Endothelial cell (in vitro differentiated cells): ENCODE results near the gene METAP1D. TPM values are rescaled to one million over a fixed set of nuclear protein-coding genes. Genes with fewer than 3 reads are reported as not detected.

Experiments used
- DNase-seq: peaks from one replicate; pipeline ENCODE4 v3.0.0; 2021; ENCODE audit warnings: low spot score
- H3K27ac Mint-ChIP-seq: one replicate; pipeline ENCODE4 v1.8.0; 2021; ENCODE audit warnings: mixed read lengths, inconsistent platforms; ENCODE audit not compliant: unreplicated experiment
- H3K27me3 Mint-ChIP-seq: one replicate; pipeline ENCODE4 v1.8.0; 2021; ENCODE audit warnings: mild to moderate bottlenecking, moderate library complexity, mixed read lengths, inconsistent platforms; ENCODE audit not compliant: unreplicated experiment
- H3K36me3 Mint-ChIP-seq: one replicate; pipeline ENCODE4 v1.8.0; 2021; ENCODE audit warnings: mild to moderate bottlenecking, low read depth, mixed read lengths, inconsistent platforms; ENCODE audit not compliant: unreplicated experiment
- H3K4me1 Mint-ChIP-seq: one replicate; pipeline ENCODE4 v1.8.0; 2021; ENCODE audit warnings: mild to moderate bottlenecking, mixed read lengths, inconsistent platforms; ENCODE audit not compliant: unreplicated experiment
- H3K4me3 Mint-ChIP-seq: one replicate; pipeline ENCODE4 v1.8.0; 2021; ENCODE audit warnings: mild to moderate bottlenecking, mixed read lengths, inconsistent platforms; ENCODE audit not compliant: unreplicated experiment
- H3K9me3 Mint-ChIP-seq: one replicate; pipeline ENCODE4 v1.8.0; 2021; ENCODE audit warnings: mixed read lengths, inconsistent platforms; ENCODE audit not compliant: unreplicated experiment
- total RNA-seq: library from RNA; stranded (reverse); fragmentation: NEBNext Ultra II Directional; extraction: Animal tissue kit (Norgen Biotek cat#: 25700); gene quantifications from one replicate; pipeline ENCODE4 v1.2.1, GENCODE V29; 2021; ENCODE audit not compliant: unreplicated experiment
- TF ChIP-seq, protein P1 (sequence below): fragments of 200-600 bp; sonication (generic); IDR thresholded peaks from one replicate; pipeline ENCODE4 v1.5.0; 2021; ENCODE audit warnings: antibody characterized with exemption; ENCODE audit not compliant: unreplicated experiment

Gene METAP1D
- total RNA-seq, 1 donor from 2014 or later: 3.6 TPM

DNA sequence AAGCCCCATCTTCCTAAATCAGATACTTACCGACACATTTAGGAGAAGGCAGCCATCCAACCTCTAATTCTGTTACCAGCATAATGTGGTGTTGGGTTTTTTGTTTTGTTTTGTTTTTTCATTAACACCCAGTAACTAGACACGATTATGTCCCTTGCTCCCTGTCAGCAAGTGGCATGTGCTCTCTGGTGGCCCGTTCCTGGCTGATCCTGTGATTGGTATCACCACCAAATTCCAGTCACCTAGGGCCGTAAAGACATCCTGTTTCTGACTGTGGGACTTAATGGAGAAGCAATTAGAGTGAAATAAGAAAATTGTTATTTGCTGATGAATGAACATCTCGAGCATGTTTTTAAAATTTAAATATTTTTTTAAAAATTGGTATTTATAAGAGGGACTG lies 79.7 kb downstream of the METAP1D start:
- H3K27me3 Mint-ChIP-seq: peaks cover 28% of the 10 kb centered on the region
- no peaks in the 10 kb centered on the region for H3K36me3 Mint-ChIP-seq
- peaks cover 16% of the 10 kb centered on the region for H3K4me1 Mint-ChIP-seq
- no peak overlapping the region for H3K27ac Mint-ChIP-seq
- H3K4me3 Mint-ChIP-seq: no peak overlapping the region
- TF ChIP-seq, protein P1, sequence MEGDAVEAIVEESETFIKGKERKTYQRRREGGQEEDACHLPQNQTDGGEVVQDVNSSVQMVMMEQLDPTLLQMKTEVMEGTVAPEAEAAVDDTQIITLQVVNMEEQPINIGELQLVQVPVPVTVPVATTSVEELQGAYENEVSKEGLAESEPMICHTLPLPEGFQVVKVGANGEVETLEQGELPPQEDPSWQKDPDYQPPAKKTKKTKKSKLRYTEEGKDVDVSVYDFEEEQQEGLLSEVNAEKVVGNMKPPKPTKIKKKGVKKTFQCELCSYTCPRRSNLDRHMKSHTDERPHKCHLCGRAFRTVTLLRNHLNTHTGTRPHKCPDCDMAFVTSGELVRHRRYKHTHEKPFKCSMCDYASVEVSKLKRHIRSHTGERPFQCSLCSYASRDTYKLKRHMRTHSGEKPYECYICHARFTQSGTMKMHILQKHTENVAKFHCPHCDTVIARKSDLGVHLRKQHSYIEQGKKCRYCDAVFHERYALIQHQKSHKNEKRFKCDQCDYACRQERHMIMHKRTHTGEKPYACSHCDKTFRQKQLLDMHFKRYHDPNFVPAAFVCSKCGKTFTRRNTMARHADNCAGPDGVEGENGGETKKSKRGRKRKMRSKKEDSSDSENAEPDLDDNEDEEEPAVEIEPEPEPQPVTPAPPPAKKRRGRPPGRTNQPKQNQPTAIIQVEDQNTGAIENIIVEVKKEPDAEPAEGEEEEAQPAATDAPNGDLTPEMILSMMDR: no peak
- no peaks in the 10 kb centered on the region for H3K9me3 Mint-ChIP-seq
- DNase-seq: no peak

DNA sequence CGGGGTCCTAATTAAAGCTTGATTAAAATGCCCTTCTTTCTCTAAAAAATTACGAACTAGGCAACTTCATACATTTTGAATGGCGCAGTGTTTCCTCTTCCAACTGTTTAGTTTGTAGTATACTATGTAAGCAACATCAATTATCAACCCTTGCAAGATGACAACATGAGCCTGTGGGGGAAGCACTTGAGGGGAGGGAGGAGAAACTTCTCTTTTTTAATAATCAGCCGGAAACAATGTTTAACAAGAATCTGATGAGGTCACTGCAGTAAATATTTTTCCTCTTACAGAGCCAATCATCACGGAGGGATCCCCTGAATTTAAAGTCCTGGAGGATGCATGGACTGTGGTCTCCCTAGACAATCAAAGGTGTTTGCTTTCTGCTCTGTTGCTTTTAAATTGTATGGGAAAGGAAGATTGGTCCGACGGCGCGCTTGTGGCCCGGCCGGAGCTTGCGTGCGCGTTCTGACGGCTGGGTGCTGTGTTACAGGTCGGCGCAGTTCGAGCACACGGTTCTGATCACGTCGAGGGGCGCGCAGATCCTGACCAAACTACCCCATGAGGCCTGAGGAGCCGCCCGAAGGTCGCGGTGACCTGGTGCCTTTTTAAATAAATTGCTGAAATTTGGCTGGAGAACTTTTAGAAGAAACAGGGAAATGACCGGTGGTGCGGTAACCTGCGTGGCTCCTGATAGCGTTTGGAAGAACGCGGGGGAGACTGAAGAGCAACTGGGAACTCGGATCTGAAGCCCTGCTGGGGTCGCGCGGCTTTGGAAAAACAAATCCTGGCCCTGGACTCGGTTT lies 80.3 kb downstream of the METAP1D start:
- TF ChIP-seq, protein P1: no peak
- H3K4me3 Mint-ChIP-seq: peak overlapping the region; percentile 9
- no peaks in the 10 kb centered on the region for H3K36me3 Mint-ChIP-seq
- DNase-seq: peak; percentile 11
- no peak overlapping the region for H3K27ac Mint-ChIP-seq
- H3K9me3 Mint-ChIP-seq: no peaks in the 10 kb centered on the region
- peaks cover 31% of the 10 kb centered on the region for H3K27me3 Mint-ChIP-seq
- peaks cover 16% of the 10 kb centered on the region for H3K4me1 Mint-ChIP-seq

DNA sequence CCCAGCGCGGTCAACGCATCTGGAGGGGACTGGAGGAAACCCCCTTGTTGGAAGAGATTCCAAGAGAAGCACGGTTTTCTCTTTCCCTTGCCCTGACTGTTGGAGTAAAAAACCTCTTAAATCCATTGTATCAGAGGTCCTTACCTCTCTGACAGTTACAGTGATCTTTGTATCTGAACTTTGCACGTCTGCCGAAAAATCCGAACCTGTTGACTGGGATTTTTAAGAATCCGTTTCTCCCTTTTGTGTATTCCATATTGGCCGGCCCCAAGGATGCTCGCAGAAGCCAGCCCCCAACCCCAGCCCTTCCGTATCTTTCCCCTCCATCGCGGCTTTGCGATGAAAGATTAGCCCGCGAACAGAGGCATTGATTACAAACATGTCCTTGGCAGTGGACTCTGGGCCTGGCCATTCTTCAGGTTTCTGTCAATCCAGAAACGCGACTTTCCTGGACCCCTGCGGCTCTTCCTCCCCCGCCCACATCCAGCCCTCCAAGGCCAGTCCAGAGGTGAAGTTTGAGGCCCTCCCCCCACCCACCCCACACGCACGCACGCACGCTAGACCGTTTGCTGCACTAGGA lies 81.0 kb downstream of the METAP1D start:
- peak; percentile 5 for DNase-seq
- H3K4me1 Mint-ChIP-seq: peaks cover 21% of the 10 kb centered on the region
- TF ChIP-seq, protein P1: no peak
- H3K36me3 Mint-ChIP-seq: no peaks in the 10 kb centered on the region
- no peak overlapping the region for H3K27ac Mint-ChIP-seq
- H3K4me3 Mint-ChIP-seq: no peak overlapping the region
- peaks cover 36% of the 10 kb centered on the region for H3K27me3 Mint-ChIP-seq
- H3K9me3 Mint-ChIP-seq: no peaks in the 10 kb centered on the region

DNA sequence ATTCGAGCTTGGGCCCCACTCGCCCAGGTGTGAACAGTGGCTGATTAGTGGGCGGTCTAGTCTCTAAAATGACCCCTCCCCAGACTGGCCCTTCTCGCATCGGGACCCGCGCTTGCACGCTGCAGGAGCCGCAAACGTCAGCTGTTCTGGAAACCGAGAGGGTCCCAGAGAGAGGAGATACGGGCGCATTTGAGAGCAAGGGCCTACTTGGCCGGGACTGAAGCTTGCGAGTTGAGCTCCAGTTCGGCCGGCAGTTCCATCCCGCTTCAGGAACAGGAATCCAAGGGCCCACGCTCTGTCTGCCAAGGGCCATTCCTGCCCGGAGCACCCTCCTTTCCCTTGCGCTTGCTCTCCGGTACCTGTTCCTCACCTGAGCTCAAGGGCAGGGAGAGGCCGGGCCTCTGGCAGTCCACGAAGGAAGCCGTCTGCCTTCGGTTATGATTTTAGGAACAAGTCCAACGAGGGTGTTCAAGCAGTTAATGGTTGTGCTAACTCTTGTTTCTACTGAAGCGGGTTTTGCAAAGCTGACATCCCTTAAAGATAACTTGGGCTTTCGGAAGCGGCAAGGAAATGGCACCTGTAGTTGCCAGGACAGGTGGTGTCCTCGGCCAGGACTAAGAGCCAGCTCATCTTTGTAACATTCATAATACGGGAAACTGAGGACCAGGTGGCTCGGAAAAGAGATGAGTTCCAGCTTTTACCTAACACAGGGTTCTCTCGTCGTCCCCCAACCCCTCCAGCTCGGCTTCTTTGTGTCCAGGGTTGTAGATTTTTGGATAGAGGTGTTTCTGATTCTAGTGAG lies 81.7 kb downstream of the METAP1D start:
- Mint-ChIP-seq H3K9me3 (no peaks in the 10 kb centered on the region), H3K4me3 (no peak overlapping the region), H3K27ac (no peak overlapping the region), H3K4me1 (peaks cover 23% of the 10 kb centered on the region), H3K36me3 (no peaks in the 10 kb centered on the region), H3K27me3 (peaks cover 37% of the 10 kb centered on the region)
- TF ChIP-seq, protein P1: no peak
- DNase-seq: peak; percentile 22
